ENCODE results near the gene TEX101.
A peak's percentile ranks its signal among the peaks of the same experiment; 100 is the strongest.

DNA sequence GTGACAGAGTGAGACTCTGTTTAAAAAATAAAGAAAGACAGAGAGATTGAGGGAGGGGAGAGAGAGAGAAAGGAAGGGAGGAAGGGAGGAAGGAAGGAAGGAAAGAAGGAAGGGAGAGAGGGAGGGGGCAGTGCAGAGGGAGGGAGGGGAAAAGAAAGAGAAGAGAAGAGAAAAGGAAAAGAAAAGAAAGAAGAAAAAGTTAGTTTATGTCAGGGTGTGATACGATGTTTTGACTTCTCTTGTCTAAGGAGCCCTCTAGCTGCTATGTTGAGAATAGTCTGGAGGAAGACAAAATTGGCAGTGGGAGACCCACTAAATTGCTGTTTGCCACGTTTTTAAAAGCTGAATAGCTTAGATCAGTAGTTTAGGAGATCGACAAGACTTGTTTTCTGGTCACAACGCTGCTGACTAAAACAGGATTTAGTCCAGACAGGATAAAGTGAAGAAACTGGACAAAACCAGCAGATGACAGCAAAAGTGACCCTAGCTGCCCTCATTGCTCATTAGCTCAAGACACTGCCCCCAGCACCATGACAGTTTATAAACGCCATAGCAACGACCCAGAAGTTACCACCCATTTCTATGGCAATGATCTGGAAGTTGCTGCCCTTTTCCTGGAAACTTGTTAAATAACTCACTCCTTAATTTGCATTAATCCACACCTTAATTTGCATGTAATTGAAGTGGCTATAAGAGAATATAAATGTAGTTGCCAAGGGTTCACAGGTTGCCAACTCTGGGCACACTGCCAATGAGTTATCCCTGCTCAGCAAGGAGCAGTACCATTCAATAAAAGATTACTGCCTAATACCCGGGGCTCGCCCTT, 11.1 kb downstream of the TEX101 start:
- TF ChIP-seq, protein P1, sequence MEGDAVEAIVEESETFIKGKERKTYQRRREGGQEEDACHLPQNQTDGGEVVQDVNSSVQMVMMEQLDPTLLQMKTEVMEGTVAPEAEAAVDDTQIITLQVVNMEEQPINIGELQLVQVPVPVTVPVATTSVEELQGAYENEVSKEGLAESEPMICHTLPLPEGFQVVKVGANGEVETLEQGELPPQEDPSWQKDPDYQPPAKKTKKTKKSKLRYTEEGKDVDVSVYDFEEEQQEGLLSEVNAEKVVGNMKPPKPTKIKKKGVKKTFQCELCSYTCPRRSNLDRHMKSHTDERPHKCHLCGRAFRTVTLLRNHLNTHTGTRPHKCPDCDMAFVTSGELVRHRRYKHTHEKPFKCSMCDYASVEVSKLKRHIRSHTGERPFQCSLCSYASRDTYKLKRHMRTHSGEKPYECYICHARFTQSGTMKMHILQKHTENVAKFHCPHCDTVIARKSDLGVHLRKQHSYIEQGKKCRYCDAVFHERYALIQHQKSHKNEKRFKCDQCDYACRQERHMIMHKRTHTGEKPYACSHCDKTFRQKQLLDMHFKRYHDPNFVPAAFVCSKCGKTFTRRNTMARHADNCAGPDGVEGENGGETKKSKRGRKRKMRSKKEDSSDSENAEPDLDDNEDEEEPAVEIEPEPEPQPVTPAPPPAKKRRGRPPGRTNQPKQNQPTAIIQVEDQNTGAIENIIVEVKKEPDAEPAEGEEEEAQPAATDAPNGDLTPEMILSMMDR (tag by site-specific recombination; IDR thresholded peaks at IDR 0.05) = peak; percentile 91
- TF ChIP-seq ZNF394 (tag by site-specific recombination; IDR thresholded peaks at IDR 0.05; ENCODE audit: borderline replicate concordance) (no peak; the same call in 1 of the 2 replicates), ZSCAN23 (tag by site-specific recombination; IDR thresholded peaks at IDR 0.05) (peak; percentile 50; the same call in 1 of the 2 replicates), ZNF274 (IDR thresholded peaks at IDR 0.05; ENCODE audit: low read length) (no peak), ZNF274 (tag by site-specific recombination; IDR thresholded peaks at IDR 0.05; ENCODE audit: borderline replicate concordance) (no peak), ZNF548 (tag by site-specific recombination; IDR thresholded peaks at IDR 0.05) (no peak), ZNF426 (tag by site-specific recombination; IDR thresholded peaks at IDR 0.05) (no peak), ZNF830 (tag by site-specific recombination; IDR thresholded peaks at IDR 0.05; ENCODE audit: low read depth) (no peak), GFI1B (tag by site-specific recombination; IDR thresholded peaks at IDR 0.05) (no peak), FEZF1 (tag by site-specific recombination; IDR thresholded peaks at IDR 0.05) (no peak), HOXD13 (CRISPR knock-in tag; IDR thresholded peaks at IDR 0.05; ENCODE audit: borderline replicate concordance) (no peak)
- TF ChIP-seq, protein P2, sequence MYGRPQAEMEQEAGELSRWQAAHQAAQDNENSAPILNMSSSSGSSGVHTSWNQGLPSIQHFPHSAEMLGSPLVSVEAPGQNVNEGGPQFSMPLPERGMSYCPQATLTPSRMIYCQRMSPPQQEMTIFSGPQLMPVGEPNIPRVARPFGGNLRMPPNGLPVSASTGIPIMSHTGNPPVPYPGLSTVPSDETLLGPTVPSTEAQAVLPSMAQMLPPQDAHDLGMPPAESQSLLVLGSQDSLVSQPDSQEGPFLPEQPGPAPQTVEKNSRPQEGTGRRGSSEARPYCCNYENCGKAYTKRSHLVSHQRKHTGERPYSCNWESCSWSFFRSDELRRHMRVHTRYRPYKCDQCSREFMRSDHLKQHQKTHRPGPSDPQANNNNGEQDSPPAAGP (tag by site-specific recombination; IDR thresholded peaks at IDR 0.05) = no peak

All from HEK293 (cell line).